GM06990 (cell line): Measurements from ENCODE around the gene PHACTR2.
"Not testable (repeated sequence)": the region's sequence is repeated elsewhere in the genome, so short reads cannot be mapped to it uniquely, and the experiment has no call there.

Experiments used
- DNase-seq: peaks from one replicate; pipeline ENCODE4 v3.0.0-alpha.2; 2011; ENCODE audit not compliant: insufficient read length; ENCODE audit errors: extremely low read depth
- H3K27me3 ChIP-seq: replicated peaks from 2 replicates; pipeline ENCODE4 v1.6.0; 2011; ENCODE audit warnings: low read length; ENCODE audit not compliant: control insufficient read depth, insufficient read depth
- H3K36me3 ChIP-seq: 2 replicates; pipeline ENCODE4 v1.5.1; 2011; ENCODE audit warnings: low read length; ENCODE audit not compliant: control insufficient read depth, insufficient read depth
- H3K4me3 ChIP-seq: replicated peaks from 2 replicates; pipeline ENCODE4 v1.5.1; 2011; ENCODE audit warnings: low read depth, mild to moderate bottlenecking, control low read depth, low read length
- CTCF ChIP-seq: IDR thresholded peaks from 2 replicates; pipeline ENCODE4 v1.5.1; 2011; ENCODE audit warnings: low read length, control low read depth, mild to moderate bottlenecking, inconsistent platforms; ENCODE audit not compliant: insufficient read depth, poor library complexity, severe bottlenecking

Gene PHACTR2

GRCh38 chr6:143857651-143858050, 179.9 kb downstream of the PHACTR2 start:
- no peak for DNase-seq
- TF ChIP-seq CTCF, result no peak
- Histone ChIP-seq H3K4me3 (no peak overlapping the region), H3K27me3 (no peaks in the 10 kb centered on the region), H3K36me3 (peaks cover 11% of the 10 kb centered on the region)

- H3K4me3 ChIP-seq, result no peak overlapping the region
- H3K36me3 ChIP-seq, result peaks cover 11% of the 10 kb centered on the region
- no peak for TF ChIP-seq CTCF
- no peak for DNase-seq
- H3K27me3 ChIP-seq, result no peaks in the 10 kb centered on the region
Observed at GRCh38 chr6:143859891-143860660, 182.3 kb downstream of the PHACTR2 start.

GRCh38 chr6:143863771-143864170, 186.0 kb downstream of the PHACTR2 start:
- Histone ChIP-seq H3K4me3 (no peak overlapping the region), H3K36me3 (peaks cover 4% of the 10 kb centered on the region), H3K27me3 (no peaks in the 10 kb centered on the region)
- DNase-seq, result no peak
- no peak for TF ChIP-seq CTCF

GRCh38 chr6:143864234-143864633, 186.5 kb downstream of the PHACTR2 start, which contains the start of gene ZC2HC1B:
Gene ZC2HC1B, plus strand, starts transcription at chr6:143864474. Its CDS starts 66 bp downstream, at chr6:143864540.
- TF ChIP-seq CTCF, result no peak
- no peaks in the 10 kb centered on the region for H3K27me3 ChIP-seq
- DNase-seq, result no peak
- H3K36me3 ChIP-seq, result peaks cover 4% of the 10 kb centered on the region
- H3K4me3 ChIP-seq, result no peak within 1 kb of the TSS

GRCh38 chr6:143867236-143867635, 189.5 kb downstream of the PHACTR2 start:
- H3K36me3 ChIP-seq, result peaks cover 2% of the 10 kb centered on the region; the same call in 1 of the 2 replicates
- no peaks in the 10 kb centered on the region for H3K27me3 ChIP-seq
- no peak overlapping the region for H3K4me3 ChIP-seq
- DNase-seq, result no peak
- TF ChIP-seq CTCF, result no peak

- DNase-seq, H3K4me3 ChIP-seq, H3K36me3 ChIP-seq, H3K27me3 ChIP-seq: not testable (repeated sequence)
Observed at GRCh38 chr6:143868808-143869207, 191.0 kb downstream of the PHACTR2 start.

GRCh38 chr6:143871202-143871730, 193.5 kb downstream of the PHACTR2 start:
- not testable (repeated sequence) for H3K4me3 ChIP-seq, H3K27me3 ChIP-seq, DNase-seq, H3K36me3 ChIP-seq
